GM12878 (cell line): ENCODE measurements around the gene IVL. TPM values are rescaled to one million over a fixed set of nuclear protein-coding genes. Genes with fewer than 3 reads are reported as not detected.

Experiments used
- ATAC-seq: fragments of 200-7000 bp; cut with Tn5 transposase; 3 replicates; pipeline ENCODE4 v1.9.1; 2020; ENCODE audit warnings: mild to moderate bottlenecking, moderate library complexity
- BruUV-seq: library from RNA; stranded (reverse); fragments of 400-500 nt; replicated peaks from 2 replicates; lab custom pipeline; 2021; lab: Mats Ljungman, UMichigan
- CTCF ChIA-PET: fragments of 300-600 bp; sonication (Branson Sonifier 250); formaldehyde crosslinking; extraction: SDS; loops from one replicate; lab custom pipeline; 2021; ENCODE audit warnings: inconsistent platforms; lab: Yijun Ruan, JAX
- POLR2A ChIA-PET: fragments of 350-600 bp; formaldehyde crosslinking; extraction: SDS; loops from one replicate; lab custom pipeline; 2021; ENCODE audit warnings: inconsistent platforms; lab: Charles Lee
- RAD21 ChIA-PET: fragments of 300-600 bp; sonication (Branson Sonifier 250); formaldehyde crosslinking; loops from one replicate; lab custom pipeline; 2023; ENCODE audit warnings: antibody characterized with exemption; ENCODE audit not compliant: unreplicated experiment; lab: Charles Lee
- SMC1A ChIA-PET: fragments of 300-600 bp; sonication (Branson Sonifier 250); formaldehyde crosslinking; loops from one replicate; lab custom pipeline; 2023; ENCODE audit not compliant: unreplicated experiment, uncharacterized antibody; lab: Charles Lee
- DNase-seq: peaks from one replicate; pipeline ENCODE4 v3.0.0-alpha.2; 2011; ENCODE audit warnings: low read depth, low spot score
- FAIRE-seq: peaks from 3 replicates; lab custom pipeline; 2011; peaks lifted over from hg19 to GRCh38; lab: Jason Lieb, UNC
- H2AFZ ChIP-seq: 2 replicates; pipeline ENCODE4 v1.6.0; 2011; ENCODE audit warnings: low read depth, low read length, control low read depth; ENCODE audit not compliant: control insufficient read depth
- H3K27ac ChIP-seq: 2 replicates; pipeline ENCODE4 v1.5.1; 2011; ENCODE audit warnings: control low read depth; ENCODE audit not compliant: control insufficient read depth, insufficient read depth
- H3K27me3 ChIP-seq, 2 experiments: replicated peaks in 1 of 2; 2 replicates each; pipeline versions ENCODE4 v1.6.0 to v1.6.1; 2011; ENCODE audit warnings: low read length in 1 of 2; ENCODE audit not compliant: control insufficient read depth in 2 of 2, insufficient read depth in 2 of 2
- H3K36me3 ChIP-seq, 2 experiments: 2 replicates each; pipeline ENCODE4 v1.5.1; 2011; ENCODE audit warnings: low read length in 1 of 2; ENCODE audit not compliant: control insufficient read depth in 2 of 2, insufficient read depth in 2 of 2
- H3K4me1 ChIP-seq: 2 replicates; pipeline ENCODE4 v1.6.1; 2011; ENCODE audit warnings: mild to moderate bottlenecking, low read length, moderate library complexity, mixed read lengths; ENCODE audit not compliant: control insufficient read depth, insufficient read depth
- H3K4me2 ChIP-seq: 2 replicates; pipeline ENCODE4 v1.6.0; 2011; ENCODE audit warnings: control low read depth; ENCODE audit not compliant: control insufficient read depth, insufficient read depth
- H3K4me3 ChIP-seq: fragments of 200-600 bp; sonication (generic); 2 replicates; pipeline ENCODE4 v1.5.1; 2016
- H3K79me2 ChIP-seq: 2 replicates; pipeline ENCODE4 v1.6.0; 2011; ENCODE audit warnings: low read length; ENCODE audit not compliant: control insufficient read depth, insufficient read depth
- H3K9ac ChIP-seq: 2 replicates; pipeline ENCODE4 v1.8.0; 2011; ENCODE audit warnings: low read length, control low read depth, mixed read lengths; ENCODE audit not compliant: control insufficient read depth, insufficient read depth
- H3K9me3 ChIP-seq: replicated peaks from 3 replicates; pipeline ENCODE4 v1.5.1; 2011; ENCODE audit warnings: mild to moderate bottlenecking, low read length; ENCODE audit not compliant: control insufficient read depth, insufficient read depth
- H4K20me1 ChIP-seq: 2 replicates; pipeline ENCODE4 v1.6.0; 2011; ENCODE audit not compliant: control insufficient read depth, insufficient read depth
- ASH2L ChIP-seq: fragments of 300-600, 200-600 bp; sonication (generic); IDR thresholded peaks from 2 replicates; pipeline ENCODE4 v1.6.1; 2017; ENCODE audit warnings: low read depth, mild to moderate bottlenecking, borderline replicate concordance
- CBX3 ChIP-seq: fragments of 200-600 bp; sonication (generic); IDR thresholded peaks from 2 replicates; pipeline ENCODE4 v1.6.1; 2016; ENCODE audit warnings: low read depth, borderline replicate concordance
- CHD4 ChIP-seq: fragments of 200-600 bp; sonication (generic); IDR thresholded peaks from 2 replicates; pipeline ENCODE4 v1.6.1; 2016; ENCODE audit warnings: mild to moderate bottlenecking
- CTCF ChIP-seq, 3 experiments: IDR thresholded peaks in 2 of 3; conservative IDR thresholded peaks in 1 of 3; 2 replicates each; pipeline ENCODE4 v1.5.1; 2011; ENCODE audit warnings: low read depth in 3 of 3, low read length in 3 of 3, mild to moderate bottlenecking in 3 of 3, control low read depth in 2 of 3, moderate library complexity in 2 of 3, inconsistent platforms in 1 of 3, mixed read lengths in 1 of 3; ENCODE audit not compliant: control insufficient read depth in 2 of 3, insufficient read depth in 1 of 3; ENCODE audit errors: extremely low read depth in 1 of 3
- HDAC2 ChIP-seq: fragments of 200-600 bp; sonication (generic); IDR thresholded peaks from 2 replicates; pipeline ENCODE4 v1.6.1; 2017
- LARP7 ChIP-seq: fragments of 450-650 bp; IDR thresholded peaks from 2 replicates; pipeline ENCODE4 v1.6.1; 2017; ENCODE audit warnings: mild to moderate bottlenecking
- MEF2B ChIP-seq: fragments of 450-650 bp; IDR thresholded peaks from 2 replicates; pipeline ENCODE4 v1.6.1; 2018; ENCODE audit warnings: mild to moderate bottlenecking, moderate library complexity; ENCODE audit not compliant: partially characterized antibody, poor library complexity, severe bottlenecking
- NR2F1 ChIP-seq: fragments of 450-650 bp; conservative IDR thresholded peaks from 2 replicates; pipeline ENCODE4 v1.6.1; 2017; ENCODE audit warnings: mild to moderate bottlenecking
- PML ChIP-seq: IDR thresholded peaks from 2 replicates; pipeline ENCODE4 v1.6.1; 2012; ENCODE audit warnings: low read length, inconsistent platforms
- TCF3 ChIP-seq: IDR thresholded peaks from 2 replicates; pipeline ENCODE4 v1.6.1; 2012; ENCODE audit warnings: low read depth, mild to moderate bottlenecking, low read length, borderline replicate concordance; ENCODE audit not compliant: insufficient read depth
- YY1 ChIP-seq: IDR thresholded peaks from 2 replicates; pipeline ENCODE4 v1.6.1; 2011; ENCODE audit warnings: low read depth, mild to moderate bottlenecking, low read length
- ZNF217 ChIP-seq: fragments of 450-650 bp; IDR thresholded peaks from 2 replicates; pipeline ENCODE4 v1.6.1; 2017; ENCODE audit warnings: antibody characterized with exemption, mild to moderate bottlenecking
- WGBS: methylation state at CpG from one replicate; pipeline ENCODE4 v1.1.6; 2016; ENCODE audit warnings: low lambda C conversion rate; ENCODE audit not compliant: insufficient replicate concordance, insufficient coverage; ENCODE audit errors: missing lambda C conversion rate; 5-methylcytosine and 5-hydroxymethylcytosine counted together
- in situ Hi-C: fragments of 300-500 bp; cut with MboI; formaldehyde crosslinking; loops from 9 replicates; pipeline ENCODE4 v1.14.3; 2018; ENCODE audit warnings: mixed read lengths
- intact Hi-C: fragments of 100-400 bp; cut with micrococcal nuclease; formaldehyde crosslinking; loops from one replicate; pipeline ENCODE4 v1.14.2; 2022; ENCODE audit not compliant: unreplicated experiment
- polyA plus RNA-seq, 11 experiments: library from polyadenylated mRNA; depleted of rRNA in 4 of 11; unstranded in 6 of 11; stranded (reverse) in 5 of 11; fragments of >200 nt; fragmentation: Nextera tagmentation in 4 of 11; fragmentation: Illumina TruSeq in 1 of 11; extraction: Ambion mirVana in 4 of 11; extraction: Trizol in 1 of 11; gene quantifications; 1 replicate in 1 of 11; 2 replicates in 10 of 11; pipeline versions ENCODE4 v1.2.1 to v1.2.3, GENCODE V29; 2011 to 2016; ENCODE audit warnings: inconsistent platforms in 2 of 11, missing spikeins in 2 of 11, low read depth in 1 of 11
- total RNA-seq, 4 experiments: library from RNA; depleted of rRNA in 3 of 4; stranded (reverse); fragments of >200 nt in 3 of 4; fragmentation: Illumina TruSeq in 1 of 4; extraction: Trizol in 1 of 4; gene quantifications; 2 replicates each; pipeline versions ENCODE4 v1.2.1 to v1.2.3, GENCODE V29; 2013 to 2021
- TF ChIP-seq, protein P1 (sequence below): fragments of 450-650 bp; formaldehyde crosslinking; IDR thresholded peaks from 2 replicates; pipeline ENCODE4 v1.4.0; 2020; ENCODE audit warnings: mild to moderate bottlenecking, moderate library complexity

The IVL gene
- total and polyA plus RNA-seq, 10 of the 15 experiments (the other 5 are each of a cell fraction or from before 2014, with no cell fraction given), result 1.4 to 20.3 (median 13.4) TPM

DNA sequence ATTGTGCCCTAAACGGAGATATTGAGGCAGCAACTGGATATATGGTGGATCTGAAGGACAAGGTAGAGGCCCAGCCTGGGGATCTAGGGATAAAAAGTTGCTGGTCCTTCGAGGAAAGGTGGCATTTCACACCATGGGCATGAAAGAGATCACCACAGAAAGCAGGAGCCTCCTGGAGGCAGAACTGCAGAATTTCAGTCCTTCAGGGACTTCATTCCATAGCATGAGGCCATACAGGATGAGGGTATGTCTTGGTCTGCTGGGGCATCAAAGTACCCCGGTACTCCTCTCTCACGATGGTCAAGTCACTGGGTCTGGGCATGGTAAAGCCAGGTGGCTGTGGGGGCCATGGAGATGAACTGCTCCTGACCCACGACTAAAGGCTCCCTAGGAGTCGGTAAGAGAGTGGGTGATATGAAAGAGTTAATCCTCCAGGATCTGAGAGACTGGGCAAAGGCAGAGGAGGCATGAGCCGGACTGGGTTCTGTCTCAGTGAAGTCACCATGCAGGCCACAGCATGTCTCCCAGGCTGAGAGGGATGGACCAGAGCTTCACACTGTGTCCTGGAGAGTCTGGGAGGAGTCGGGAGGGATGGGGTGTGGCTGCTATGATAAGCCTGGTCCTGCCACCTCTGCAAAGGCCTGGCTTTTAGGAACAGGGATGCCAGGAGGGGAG, 32.8 kb downstream of the IVL start:
- no peaks in the 10 kb centered on the region for H3K36me3 ChIP-seq
- ChIA-PET POLR2A (no interaction called here), CTCF (no interaction called here), RAD21 (no interaction called here), SMC1A (no interaction called here)
- no peak overlapping the region for H3K4me2 ChIP-seq
- no peak overlapping the region for H3K9ac ChIP-seq
- no TSS peak for BruUV-seq
- ATAC-seq (no peak), FAIRE-seq (no peak), DNase-seq (no peak)
- TF ChIP-seq NR2F1 (no peak), CTCF (IDR thresholded peaks at IDR 0.05 in 2 of 3, conservative IDR thresholded peaks at IDR 0.05 in 1 of 3; ENCODE audit: control insufficient read depth in 2 of 3, extremely low read depth in 1 of 3, insufficient read depth in 1 of 3, low read depth in 3 of 3, low read length in 3 of 3) (0 out of 6 replicates have a peak, but pooled peaks of 1 of the 3 experiments have one; percentile 4)
- H3K9me3 ChIP-seq, result no peaks in the 10 kb centered on the region
- in situ Hi-C loops, result no loop called here
- no peak overlapping the region for H3K4me3 ChIP-seq
- no peaks in the 10 kb centered on the region for H3K4me1 ChIP-seq
- 19% methylated on average over 8 of the region's 8 CpGs for WGBS
- no peaks in the 10 kb centered on the region for H3K79me2 ChIP-seq
- no peaks in the 10 kb centered on the region for H3K27me3 ChIP-seq
- H4K20me1 ChIP-seq, result no peaks in the 10 kb centered on the region
- intact Hi-C loops, result no loop called here
- H2AFZ ChIP-seq, result no peak overlapping the region
- H3K27ac ChIP-seq, result no peak overlapping the region

DNA sequence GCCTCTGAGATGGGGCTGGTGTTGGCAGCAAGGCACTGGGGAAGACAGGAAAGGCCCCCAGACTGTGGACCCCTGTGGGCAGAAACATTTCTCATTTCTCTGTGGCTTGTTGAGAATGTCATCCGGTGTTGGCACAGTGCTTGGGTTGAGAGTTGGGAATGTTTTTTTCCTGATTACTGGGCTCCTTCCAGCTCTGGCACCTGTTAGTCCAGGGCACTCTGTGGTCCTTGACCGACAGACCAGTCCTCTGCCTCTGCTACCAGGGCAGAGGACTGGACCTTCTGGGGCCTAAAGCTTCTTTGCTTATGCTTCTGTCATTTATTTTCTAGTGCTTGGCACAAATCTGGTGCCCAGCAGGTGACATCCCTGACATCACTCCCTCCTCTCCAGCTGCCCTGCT, 33.8 kb downstream of the IVL start:
- no peak overlapping the region for H2AFZ ChIP-seq
- H3K36me3 ChIP-seq, result no peaks in the 10 kb centered on the region
- intact Hi-C loops (no loop called here), in situ Hi-C loops (no loop called here)
- no peak for ATAC-seq
- no peak for DNase-seq
- ChIA-PET SMC1A (no interaction called here), CTCF (no interaction called here), RAD21 (no interaction called here), POLR2A (no interaction called here)
- no peak overlapping the region for H3K27ac ChIP-seq
- H3K9ac ChIP-seq, result no peak overlapping the region
- no peaks in the 10 kb centered on the region for H3K79me2 ChIP-seq
- no peaks in the 10 kb centered on the region for H3K4me1 ChIP-seq
- FAIRE-seq, result no peak
- no peaks in the 10 kb centered on the region; a peak in 1 of 4 replicates for H3K27me3 ChIP-seq
- H3K9me3 ChIP-seq, result no peaks in the 10 kb centered on the region
- WGBS, result 23% methylated on average over 2 of the region's 2 CpGs
- H4K20me1 ChIP-seq, result no peaks in the 10 kb centered on the region
- H3K4me3 ChIP-seq, result no peak overlapping the region
- no TSS peak for BruUV-seq
- H3K4me2 ChIP-seq, result no peak overlapping the region
- no peak for TF ChIP-seq TCF3
- no peak for TF ChIP-seq LARP7
- TF ChIP-seq YY1, result no peak
- TF ChIP-seq ASH2L, result no peak
- no peak for TF ChIP-seq PML
- TF ChIP-seq ZNF217, result no peak
- TF ChIP-seq, protein P1, sequence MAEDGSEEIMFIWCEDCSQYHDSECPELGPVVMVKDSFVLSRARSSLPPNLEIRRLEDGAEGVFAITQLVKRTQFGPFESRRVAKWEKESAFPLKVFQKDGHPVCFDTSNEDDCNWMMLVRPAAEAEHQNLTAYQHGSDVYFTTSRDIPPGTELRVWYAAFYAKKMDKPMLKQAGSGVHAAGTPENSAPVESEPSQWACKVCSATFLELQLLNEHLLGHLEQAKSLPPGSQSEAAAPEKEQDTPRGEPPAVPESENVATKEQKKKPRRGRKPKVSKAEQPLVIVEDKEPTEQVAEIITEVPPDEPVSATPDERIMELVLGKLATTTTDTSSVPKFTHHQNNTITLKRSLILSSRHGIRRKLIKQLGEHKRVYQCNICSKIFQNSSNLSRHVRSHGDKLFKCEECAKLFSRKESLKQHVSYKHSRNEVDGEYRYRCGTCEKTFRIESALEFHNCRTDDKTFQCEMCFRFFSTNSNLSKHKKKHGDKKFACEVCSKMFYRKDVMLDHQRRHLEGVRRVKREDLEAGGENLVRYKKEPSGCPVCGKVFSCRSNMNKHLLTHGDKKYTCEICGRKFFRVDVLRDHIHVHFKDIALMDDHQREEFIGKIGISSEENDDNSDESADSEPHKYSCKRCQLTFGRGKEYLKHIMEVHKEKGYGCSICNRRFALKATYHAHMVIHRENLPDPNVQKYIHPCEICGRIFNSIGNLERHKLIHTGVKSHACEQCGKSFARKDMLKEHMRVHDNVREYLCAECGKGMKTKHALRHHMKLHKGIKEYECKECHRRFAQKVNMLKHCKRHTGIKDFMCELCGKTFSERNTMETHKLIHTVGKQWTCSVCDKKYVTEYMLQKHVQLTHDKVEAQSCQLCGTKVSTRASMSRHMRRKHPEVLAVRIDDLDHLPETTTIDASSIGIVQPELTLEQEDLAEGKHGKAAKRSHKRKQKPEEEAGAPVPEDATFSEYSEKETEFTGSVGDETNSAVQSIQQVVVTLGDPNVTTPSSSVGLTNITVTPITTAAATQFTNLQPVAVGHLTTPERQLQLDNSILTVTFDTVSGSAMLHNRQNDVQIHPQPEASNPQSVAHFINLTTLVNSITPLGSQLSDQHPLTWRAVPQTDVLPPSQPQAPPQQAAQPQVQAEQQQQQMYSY (CRISPR knock-in tag), result no peak
- TF ChIP-seq MEF2B, result no peak
- TF ChIP-seq CHD4, result no peak
- no peak for TF ChIP-seq CBX3
- TF ChIP-seq HDAC2, result no peak
